KBM-7 (cell line): ENCODE results near the gene BRSK1.
"Not testable (repeated sequence)": the region's sequence is repeated elsewhere in the genome, so short reads cannot be mapped to it uniquely, and the experiment has no call there.

Source experiments
- DNase-seq: peaks from one replicate; pipeline ENCODE4 v3.0.0-alpha.2; 2015
- in situ Hi-C: fragments of 300-500 bp; cut with MboI; formaldehyde crosslinking; loops from 2 replicates; pipeline ENCODE4 v1.14.3; 2020; ENCODE audit warnings: low sequenced_read_pairs, low pct_unique_long_range_greater_than_20kb, mixed read lengths

The BRSK1 gene

GRCh38 chr19:55319785-55320184 is 36.0 kb downstream of the BRSK1 start:
- in situ Hi-C loops = no loop called here
- no peak for DNase-seq

DNA sequence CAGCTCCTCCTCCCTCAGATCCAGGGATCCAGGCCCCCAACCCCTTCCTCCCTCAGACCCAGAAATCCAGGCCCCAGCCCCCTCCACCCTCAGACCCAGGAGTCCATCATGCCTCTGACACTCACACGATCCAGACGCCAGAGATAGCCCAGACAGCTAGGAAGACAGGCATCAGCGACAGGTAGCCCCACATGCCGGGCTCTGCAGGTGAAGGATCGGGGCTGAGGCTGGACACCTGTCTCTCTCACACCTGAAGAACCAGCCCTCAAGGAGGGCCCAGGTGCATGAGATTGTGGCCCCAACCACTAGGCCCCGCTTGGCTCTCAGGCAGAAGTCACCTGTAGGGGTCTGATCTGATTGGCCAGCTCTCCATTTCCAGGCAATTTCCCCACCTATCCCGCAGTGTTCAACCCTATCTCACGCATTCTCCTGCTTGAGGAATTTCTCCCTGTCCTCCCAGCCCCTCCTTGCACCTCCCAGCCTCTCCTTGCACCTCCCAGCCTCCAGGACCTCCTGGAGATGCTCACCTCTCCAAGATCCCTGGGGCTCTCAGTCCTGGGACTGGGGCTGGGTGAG is 37.1 kb downstream of the BRSK1 start:
- in situ Hi-C loops = no loop called here
- DNase-seq = no peak

GRCh38 chr19:55321466-55322137 is 37.8 kb downstream of the BRSK1 start:
- in situ Hi-C loops = no loop called here
- DNase-seq = no peak

DNA sequence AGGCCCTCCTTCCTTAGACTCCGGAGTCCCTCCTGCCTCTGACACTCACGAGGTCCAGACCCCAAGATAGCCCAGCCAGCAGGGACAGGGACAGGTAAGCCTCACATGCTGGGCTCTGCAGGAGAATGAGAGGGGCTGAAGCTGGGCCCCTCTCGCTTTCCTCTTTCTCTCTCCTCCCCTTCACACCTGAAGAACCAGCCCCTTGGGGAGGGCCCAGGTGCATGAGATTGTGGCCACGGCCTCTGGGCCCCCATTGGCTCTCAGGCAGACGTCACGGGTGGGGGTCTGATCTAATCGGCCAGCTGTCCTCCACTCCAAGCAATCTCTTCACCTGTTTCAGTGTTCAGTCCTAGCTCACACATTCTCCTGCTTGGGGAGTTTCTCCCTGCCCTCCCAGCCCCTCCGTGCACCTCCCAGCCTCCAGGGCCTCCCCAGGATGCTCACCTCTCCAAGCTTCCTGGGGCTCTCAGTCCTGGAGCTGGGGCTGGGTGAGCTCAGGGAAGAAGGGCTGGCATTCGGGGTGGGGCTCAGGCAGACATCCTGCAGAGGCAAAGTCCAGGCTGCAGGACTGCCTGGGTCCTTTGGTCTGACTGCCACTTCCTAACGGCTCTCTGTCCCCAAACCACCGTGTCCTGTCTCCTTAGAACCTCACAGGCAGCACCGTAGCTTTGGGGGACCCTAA is 38.5 kb downstream of the BRSK1 start:
- DNase-seq = no peak
- in situ Hi-C loops = no loop called here

GRCh38 chr19:55324662-55325061 is 40.9 kb downstream of the BRSK1 start:
- DNase-seq = no peak
- in situ Hi-C loops = no loop called here

GRCh38 chr19:55325172-55325571 is 41.4 kb downstream of the BRSK1 start, which contains the start of gene TMEM150B:
Gene TMEM150B, minus strand, starts transcription at chr19:55325341. Its CDS starts 4,305 bp downstream, at chr19:55321036.
- DNase-seq = no peak
- in situ Hi-C loops = no loop called here

DNA sequence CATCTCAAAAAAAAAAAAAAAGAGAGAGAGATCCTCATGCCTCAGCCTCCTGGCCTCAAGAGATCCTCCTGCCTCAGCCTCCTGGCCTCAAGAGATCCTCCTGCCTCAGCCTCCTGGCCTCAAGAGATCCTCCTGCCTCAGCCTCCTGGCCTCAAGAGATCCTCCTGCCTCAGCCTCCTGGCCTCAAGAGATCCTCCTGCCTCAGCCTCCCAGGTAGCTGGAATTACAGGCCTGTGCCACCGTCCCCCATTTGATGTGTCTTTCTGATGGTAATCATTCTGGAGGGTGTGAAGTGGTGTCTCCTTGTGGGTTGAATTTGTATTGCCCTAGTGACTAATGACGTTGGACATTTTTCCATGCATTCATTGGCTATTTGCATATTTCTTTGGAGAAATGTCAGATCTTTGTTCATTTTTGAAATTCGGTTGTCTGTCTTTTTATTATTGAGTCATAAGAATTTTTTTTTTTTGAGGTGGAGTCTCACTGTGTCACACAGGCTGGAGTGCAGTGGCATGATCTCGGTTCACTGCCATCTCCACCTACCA is 45.0 kb downstream of the BRSK1 start:
- in situ Hi-C loops, DNase-seq: not testable (repeated sequence)

- in situ Hi-C loops, DNase-seq: not testable (repeated sequence)
These were observed 46.0 kb downstream of the BRSK1 start for GRCh38 chr19:55329791-55330190.

DNA sequence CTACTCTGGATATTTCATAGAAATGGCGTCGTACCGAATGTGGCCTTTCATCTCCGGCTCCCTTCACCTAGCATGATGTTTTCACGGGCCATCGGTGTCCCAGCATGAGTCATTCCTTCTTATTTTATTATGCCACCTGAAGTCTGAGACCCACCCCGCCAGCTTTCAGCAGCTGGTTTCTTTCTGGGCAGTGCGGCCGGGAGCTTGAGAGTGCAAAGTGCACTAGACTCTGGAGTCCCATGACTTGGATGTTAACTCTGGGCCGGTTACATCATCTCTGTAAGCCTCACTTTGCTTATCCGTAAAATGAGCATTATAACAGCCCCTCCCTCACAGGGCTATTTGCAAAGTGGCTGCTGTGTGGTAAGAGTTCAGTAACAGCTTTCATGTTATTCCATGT is 50.1 kb downstream of the BRSK1 start:
- in situ Hi-C loops = no loop called here
- no peak for DNase-seq

- in situ Hi-C loops = no loop called here
- no peak for DNase-seq
These were observed 52.3 kb downstream of the BRSK1 start for GRCh38 chr19:55336101-55336500.

DNA sequence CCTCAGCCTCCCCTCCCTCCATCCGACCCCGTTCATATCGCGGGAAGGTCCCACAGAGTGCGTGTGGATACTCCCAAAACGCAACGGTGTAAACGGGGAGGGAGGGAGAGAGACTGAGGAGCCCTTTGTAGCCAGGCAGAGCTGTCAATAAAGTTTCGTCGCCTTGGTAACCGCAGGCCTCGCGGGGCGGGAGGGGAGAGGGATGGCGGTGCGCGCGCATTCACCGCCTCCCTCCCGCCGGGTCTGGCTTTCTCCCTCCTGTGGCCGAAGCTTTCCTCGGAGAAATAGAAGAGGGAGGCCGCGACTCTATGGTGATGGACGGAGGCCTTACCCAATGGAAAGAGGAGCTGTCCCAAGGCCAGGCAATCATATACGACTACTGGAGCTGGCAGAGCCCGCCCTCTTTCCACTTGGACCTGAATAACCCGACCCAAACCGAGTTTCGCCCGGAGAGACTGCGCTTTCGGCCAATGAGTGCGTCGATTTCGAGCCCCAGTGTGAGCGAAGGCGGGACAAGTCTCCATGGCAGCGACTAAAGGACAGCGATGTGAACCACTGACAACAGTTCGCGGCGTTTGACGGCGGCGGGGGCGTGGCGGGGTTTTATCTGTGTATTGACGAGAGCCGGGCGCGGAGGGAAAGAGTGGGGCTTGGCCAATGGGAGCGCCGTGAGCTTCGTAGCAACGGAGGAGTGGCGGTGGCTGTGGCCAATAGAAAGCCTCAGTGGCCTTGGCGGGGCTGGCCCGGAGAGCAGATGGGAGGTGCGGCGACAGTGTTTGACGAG is 55.5 kb downstream of the BRSK1 start, which contains the start of gene KMT5C:
KMT5C (plus strand) TSS at position 772 of the 784 bp plus-strand sequence. CDS start 2,061 bp downstream, outside the sequence.
- DNase-seq = peak; percentile 100
- in situ Hi-C loops = no loop called here

- in situ Hi-C loops = no loop called here
- peak; percentile 18 for DNase-seq
These were observed 56.3 kb downstream of the BRSK1 start for GRCh38 chr19:55339889-55340783.

DNA sequence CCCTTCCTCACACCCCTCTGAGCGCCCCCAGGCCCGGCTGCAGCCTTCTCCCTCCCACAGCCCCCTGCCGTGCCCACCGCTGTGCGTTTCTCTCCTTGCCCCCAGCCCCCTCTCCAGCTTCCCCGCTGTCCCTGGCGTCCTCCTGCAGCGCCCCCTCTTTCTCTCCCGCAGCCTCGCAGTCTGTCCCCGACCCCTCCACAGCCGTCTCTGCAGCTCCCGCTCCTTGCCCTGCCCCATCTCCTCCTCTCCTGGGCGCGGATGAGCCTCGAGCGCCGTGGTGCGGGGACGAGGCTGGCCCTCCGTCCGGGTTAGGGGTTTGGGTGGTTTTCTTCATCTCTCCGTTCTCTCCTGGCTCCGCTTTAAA is 57.0 kb downstream of the BRSK1 start:
- peak; percentile 22 for DNase-seq

DNA sequence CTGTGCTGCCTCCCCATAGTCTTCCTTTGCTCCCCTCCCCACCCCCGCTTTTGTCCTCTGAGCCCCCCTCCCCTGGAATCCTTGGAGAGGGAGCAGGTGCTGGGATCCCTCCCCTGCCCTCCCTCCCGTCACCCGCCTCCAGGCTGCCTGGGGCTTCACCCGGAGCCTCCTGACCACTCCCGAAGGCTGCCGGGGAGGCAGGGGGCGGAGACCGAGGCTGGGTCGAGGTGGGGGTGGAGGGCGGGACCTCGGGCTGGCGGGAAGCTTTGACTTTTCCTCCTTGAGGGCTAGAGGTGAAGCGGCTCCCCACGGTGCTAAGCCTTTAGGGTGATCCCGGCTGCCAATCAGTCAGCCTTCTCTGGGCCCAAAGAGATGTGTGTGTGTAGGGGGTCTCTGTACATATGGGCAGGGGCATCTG is 57.4 kb downstream of the BRSK1 start:
- in situ Hi-C loops = no loop called here
- DNase-seq = peak; percentile 35

More for the DNA sequence above, 57.0 kb downstream of the BRSK1 start:
- in situ Hi-C loops = no loop called here

GRCh38 chr19:55341595-55342531 is 58.1 kb downstream of the BRSK1 start:
- no peak for DNase-seq
- in situ Hi-C loops = no loop called here

DNA sequence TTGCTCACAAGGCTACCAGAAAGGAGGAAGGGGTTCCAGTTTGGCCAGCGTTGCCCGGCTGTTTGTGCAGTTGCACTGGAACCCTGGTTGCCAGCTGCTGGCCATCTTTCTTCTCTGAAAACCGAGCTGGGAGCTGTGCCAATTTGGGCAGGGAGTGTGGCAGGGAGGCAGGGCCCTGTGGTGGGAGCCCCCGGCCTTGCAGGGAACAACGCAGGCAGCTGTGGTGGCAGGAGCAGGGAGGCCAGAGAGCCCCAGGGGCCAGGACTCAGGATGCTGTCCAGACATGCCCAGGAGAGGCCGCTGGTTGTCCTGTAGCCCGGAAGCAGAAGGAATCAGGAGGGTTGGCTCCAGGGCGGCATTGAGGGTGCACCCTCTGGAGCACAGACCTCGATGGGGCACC is 60.6 kb downstream of the BRSK1 start:
- in situ Hi-C loops = no loop called here
- no peak for DNase-seq

DNA sequence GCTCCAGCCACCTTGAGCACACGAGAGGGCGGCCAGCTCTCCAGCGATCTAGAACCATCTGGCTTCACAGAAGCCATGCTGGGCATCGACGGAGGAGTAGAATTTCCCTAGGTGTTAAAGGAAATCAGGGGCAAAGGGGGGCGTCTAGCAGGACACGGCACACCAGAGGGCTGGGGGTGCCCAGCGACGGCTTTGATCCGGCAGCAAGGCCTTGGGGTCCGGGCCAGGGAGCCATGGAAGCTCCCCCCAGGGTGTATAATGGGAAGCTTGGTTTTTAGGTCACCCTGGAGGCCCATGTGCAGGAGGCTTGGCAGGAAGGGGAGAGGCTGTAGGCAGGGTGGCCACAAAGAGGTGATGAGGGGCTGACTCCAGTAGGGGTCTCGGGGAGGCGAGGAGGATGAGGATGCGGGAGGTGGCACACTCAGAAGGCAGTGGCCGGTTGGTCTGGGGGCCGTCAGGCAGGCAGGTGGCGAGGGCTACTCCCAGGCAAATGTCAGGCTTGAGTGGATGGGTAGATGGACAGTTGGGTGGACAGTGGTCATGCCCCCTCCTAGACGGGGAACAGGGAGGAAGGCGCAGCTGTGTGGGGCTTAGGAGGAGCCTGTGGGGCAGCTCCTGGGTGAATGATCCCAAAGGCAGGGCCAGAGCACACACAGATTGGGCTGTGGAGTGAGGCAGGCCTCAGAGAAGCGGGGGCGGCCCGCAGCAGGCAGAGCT is 61.5 kb downstream of the BRSK1 start:
- in situ Hi-C loops = no loop called here
- no peak for DNase-seq
